DMS79 treated with DMSO at 0.1 percent for 48 hours (cell line): ENCODE measurements around the gene GRIK5.

Experiments used
- DNase-seq: peaks from one replicate; lab custom pipeline; 2025; lab: John Stamatoyannopoulos, UW

Gene GRIK5

DNA sequence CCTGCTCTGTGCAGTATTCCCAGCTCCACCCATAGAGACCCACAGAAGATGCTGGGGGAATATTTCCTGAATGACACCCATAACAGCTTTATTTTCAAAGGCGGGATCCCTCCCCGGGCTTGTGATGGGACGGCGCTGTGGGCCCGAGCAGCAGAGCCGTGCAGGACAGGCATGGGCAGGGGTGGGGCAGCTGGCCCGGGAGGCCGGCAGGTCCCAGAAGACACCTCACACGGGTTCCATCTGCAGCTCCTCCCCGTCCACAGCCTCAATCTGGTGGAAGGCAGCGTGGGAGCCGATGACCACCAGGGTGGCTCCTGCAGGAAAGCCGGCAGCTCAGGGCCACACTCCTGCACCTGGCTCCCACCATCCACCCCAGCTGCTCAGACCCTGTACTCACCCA is 113.4 kb downstream of the GRIK5 start:
- DNase-seq: no peak

DNA sequence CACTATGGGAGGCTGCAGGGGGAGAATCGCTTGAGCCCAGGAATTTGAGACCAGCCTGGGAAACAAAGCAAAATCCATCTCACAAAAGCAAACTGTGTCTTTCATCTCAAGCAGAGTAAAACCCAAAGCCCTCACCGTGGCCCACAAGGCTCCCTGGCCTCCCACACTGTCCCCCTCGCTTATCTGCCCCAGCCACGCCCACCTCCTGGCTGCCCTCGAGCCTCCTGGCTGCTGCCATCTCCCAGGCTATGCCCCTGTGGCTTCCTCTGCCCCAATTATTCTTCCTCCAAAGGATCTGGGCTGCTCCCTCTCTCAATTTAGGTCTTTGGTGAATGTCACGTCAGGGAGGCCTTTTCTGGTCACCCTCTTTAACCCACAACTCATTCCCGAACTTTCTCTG is 114.5 kb downstream of the GRIK5 start:
- DNase-seq: no peak

DNA sequence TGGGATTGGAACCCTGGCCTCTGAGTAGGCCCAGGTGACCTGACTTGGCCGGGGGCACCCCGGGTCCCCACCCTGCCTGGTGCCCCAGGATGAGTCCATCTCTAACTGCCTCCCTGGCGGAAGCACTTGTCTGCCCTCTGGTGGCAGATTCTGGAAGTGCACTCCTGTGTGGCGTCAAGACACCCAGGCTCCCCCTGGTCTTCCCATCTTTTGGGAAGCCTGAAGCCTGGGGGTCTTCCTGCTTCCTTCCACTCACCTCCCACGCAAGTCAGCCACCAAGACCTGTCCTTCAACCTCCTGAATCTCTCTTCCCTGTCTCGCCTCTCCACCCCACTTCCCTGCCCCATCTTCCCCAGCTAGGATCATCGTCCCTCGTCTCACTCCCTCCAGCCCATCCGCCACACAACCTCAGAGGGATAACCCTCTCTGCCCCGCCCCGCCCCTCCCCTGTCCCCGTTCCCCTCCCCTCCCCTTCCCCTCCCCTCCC is 118.3 kb downstream of the GRIK5 start:
- DNase-seq: peak; percentile 61
